ENCODE results near the gene CCDC78. TPM values are rescaled to one million over a fixed set of nuclear protein-coding genes. Genes with fewer than 3 reads are reported as not detected.

Gene CCDC78
- total RNA-seq, 1 experiment from 2014 or later, result 20.2 TPM

GRCh38 chr16:740459-740763 lies 14.2 kb upstream of the CCDC78 start (continued):
- no peak for TF ChIP-seq TEAD4 (CRISPR knock-in tag; IDR thresholded peaks at IDR 0.05)
- no peak for TF ChIP-seq PRRX2 (CRISPR knock-in tag; IDR thresholded peaks at IDR 0.05)
- TF ChIP-seq MYBL2 (CRISPR knock-in tag; IDR thresholded peaks at IDR 0.05), result no peak

- TF ChIP-seq EMX1 (CRISPR knock-in tag; IDR thresholded peaks at IDR 0.05) (no peak), ZNF671 (CRISPR knock-in tag; IDR thresholded peaks at IDR 0.05) (no peak), IRF1 (CRISPR knock-in tag; IDR thresholded peaks at IDR 0.05) (no peak), MYBL2 (CRISPR knock-in tag; IDR thresholded peaks at IDR 0.05) (no peak), MLX (CRISPR knock-in tag; IDR thresholded peaks at IDR 0.05) (no peak), TEAD4 (CRISPR knock-in tag; IDR thresholded peaks at IDR 0.05) (no peak), ZSCAN18 (CRISPR knock-in tag; IDR thresholded peaks at IDR 0.05) (no peak), E2F1 (CRISPR knock-in tag; IDR thresholded peaks at IDR 0.05) (no peak), ZNF317 (CRISPR knock-in tag; IDR thresholded peaks at IDR 0.05; ENCODE audit: borderline replicate concordance, low read depth) (no peak), MXD4 (CRISPR knock-in tag; IDR thresholded peaks at IDR 0.05; ENCODE audit: borderline replicate concordance) (no peak), ZNF512 (CRISPR knock-in tag; IDR thresholded peaks at IDR 0.05; ENCODE audit: borderline replicate concordance) (no peak), ATF1 (CRISPR knock-in tag; IDR thresholded peaks at IDR 0.05) (no peak), MAX (CRISPR knock-in tag; IDR thresholded peaks at IDR 0.05) (no peak), HMGA2 (CRISPR knock-in tag; IDR thresholded peaks at IDR 0.05) (no peak)
- ATAC-seq (no peak), DNase-seq (ENCODE audit: low spot score) (no peak)
- Mint-ChIP-seq H3K27ac (peak overlapping the region; percentile 7; the same call in 1 of the 2 replicates), H3K36me3 (peaks cover 9% of the 10 kb centered on the region; the same call in 1 of the 2 replicates), H3K4me3 (peak overlapping the region; percentile 74), H3K27me3 (ENCODE audit: low read depth) (no peaks in the 10 kb centered on the region), H3K4me1 (peaks cover 14% of the 10 kb centered on the region), H3K9me3 (no peaks in the 10 kb centered on the region)
- CTCF ChIA-PET, result interaction anchor here (0.5 to 3.2 kb wide), 21 partner anchors 11 to 1043 kb away, joined by 3 to 28 read pairs (median 5); partner anchors contain the start of genes ANTKMT, CCDC78, CHTF18 and HAGHL
- POLR2A ChIA-PET, result interaction anchor here (0.9 to 1.8 kb wide), 3 partner anchors 19 to 45 kb away, joined by 3 to 10 read pairs (median 4); partner anchors contain the start of genes ANTKMT and MSLN
Measured at GRCh38 chr16:739560-740458, 13.6 kb upstream of the CCDC78 start.

GRCh38 chr16:736936-737481 lies 10.8 kb upstream of the CCDC78 start:
- POLR2A ChIA-PET, result no interaction called here
- CTCF ChIA-PET, result interaction anchor here (0.8 to 1.7 kb wide), 7 partner anchors 9 to 89 kb away, joined by 3 to 5 read pairs (median 3); partner anchors contain the start of gene CCDC78
- Mint-ChIP-seq H3K4me3 (no peak overlapping the region), H3K27ac (no peak overlapping the region), H3K27me3 (ENCODE audit: low read depth) (no peaks in the 10 kb centered on the region), H3K4me1 (peaks cover 14% of the 10 kb centered on the region), H3K36me3 (peaks cover 9% of the 10 kb centered on the region; the same call in 1 of the 2 replicates), H3K9me3 (no peaks in the 10 kb centered on the region)
- ATAC-seq, result no peak
- TF ChIP-seq FOXP4 (CRISPR knock-in tag; IDR thresholded peaks at IDR 0.05) (no peak), ETV6 (CRISPR knock-in tag; IDR thresholded peaks at IDR 0.05) (no peak)
- no peak for DNase-seq (ENCODE audit: low spot score)

Measured in WTC11 (cell line).